Inferior parietal cortex (tissue), 1 donor: ENCODE data around the gene LAPTM5.
"Not testable (repeated sequence)": the region's sequence is repeated elsewhere in the genome, so short reads cannot be mapped to it uniquely, and the experiment has no call there.

Source experiments
- DNase-seq: peaks from one replicate; pipeline ENCODE4 v3.0.0-alpha.2; 2016; ENCODE audit errors: extremely low spot score

Gene LAPTM5, protein sequence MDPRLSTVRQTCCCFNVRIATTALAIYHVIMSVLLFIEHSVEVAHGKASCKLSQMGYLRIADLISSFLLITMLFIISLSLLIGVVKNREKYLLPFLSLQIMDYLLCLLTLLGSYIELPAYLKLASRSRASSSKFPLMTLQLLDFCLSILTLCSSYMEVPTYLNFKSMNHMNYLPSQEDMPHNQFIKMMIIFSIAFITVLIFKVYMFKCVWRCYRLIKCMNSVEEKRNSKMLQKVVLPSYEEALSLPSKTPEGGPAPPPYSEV

GRCh38 chr1:30757352-30758120 is at the start of gene LAPTM5:
TSS of gene LAPTM5 (minus strand) at chr1:30757774. CDS start at chr1:30757745, 29 bp downstream.
- no peak for DNase-seq

DNA sequence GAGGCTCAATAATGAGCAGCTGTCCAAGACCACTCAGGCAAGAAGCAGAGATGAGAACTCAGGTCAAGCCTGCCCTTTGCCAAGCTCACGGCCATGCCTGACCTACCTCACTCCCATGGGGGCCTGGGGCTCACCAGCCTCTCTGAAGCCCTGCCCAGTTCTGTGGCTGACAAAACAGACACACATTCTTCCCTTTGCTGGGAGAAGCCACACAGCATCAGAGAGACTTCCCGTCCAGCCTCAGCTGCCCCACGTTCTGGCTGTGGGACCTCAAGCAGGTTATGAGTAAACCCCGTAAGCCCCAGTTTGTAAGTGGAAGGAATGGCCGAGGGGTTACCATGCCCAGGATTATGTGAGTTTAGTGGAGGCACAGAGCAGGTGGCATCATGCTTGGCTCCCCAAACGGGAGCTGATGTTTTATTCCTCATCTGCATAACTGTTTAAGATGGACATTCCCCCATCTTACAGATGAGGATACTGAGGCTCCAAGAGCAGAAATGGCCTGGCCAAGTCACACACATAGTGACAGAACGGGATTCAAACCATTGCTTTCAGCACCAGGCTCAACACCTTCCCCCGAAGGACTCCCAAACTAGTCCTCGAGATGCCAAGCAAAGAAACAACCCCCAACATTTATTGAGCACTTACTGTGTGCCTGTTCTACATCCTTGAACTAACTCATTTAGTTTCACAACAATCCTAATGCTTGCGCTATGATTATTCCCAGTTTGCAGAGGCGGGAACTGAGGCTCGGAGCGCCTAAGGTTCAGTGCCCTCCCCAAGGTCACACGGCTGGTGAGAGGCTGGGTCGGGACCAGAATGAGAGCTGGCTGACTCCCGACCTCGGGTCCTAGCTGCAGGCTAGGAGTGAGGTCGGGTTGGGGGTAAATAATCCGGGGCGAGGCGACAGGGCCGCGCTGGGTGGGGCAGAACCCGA is 49.1 kb upstream of the LAPTM5 start:
- no peak for DNase-seq

DNA sequence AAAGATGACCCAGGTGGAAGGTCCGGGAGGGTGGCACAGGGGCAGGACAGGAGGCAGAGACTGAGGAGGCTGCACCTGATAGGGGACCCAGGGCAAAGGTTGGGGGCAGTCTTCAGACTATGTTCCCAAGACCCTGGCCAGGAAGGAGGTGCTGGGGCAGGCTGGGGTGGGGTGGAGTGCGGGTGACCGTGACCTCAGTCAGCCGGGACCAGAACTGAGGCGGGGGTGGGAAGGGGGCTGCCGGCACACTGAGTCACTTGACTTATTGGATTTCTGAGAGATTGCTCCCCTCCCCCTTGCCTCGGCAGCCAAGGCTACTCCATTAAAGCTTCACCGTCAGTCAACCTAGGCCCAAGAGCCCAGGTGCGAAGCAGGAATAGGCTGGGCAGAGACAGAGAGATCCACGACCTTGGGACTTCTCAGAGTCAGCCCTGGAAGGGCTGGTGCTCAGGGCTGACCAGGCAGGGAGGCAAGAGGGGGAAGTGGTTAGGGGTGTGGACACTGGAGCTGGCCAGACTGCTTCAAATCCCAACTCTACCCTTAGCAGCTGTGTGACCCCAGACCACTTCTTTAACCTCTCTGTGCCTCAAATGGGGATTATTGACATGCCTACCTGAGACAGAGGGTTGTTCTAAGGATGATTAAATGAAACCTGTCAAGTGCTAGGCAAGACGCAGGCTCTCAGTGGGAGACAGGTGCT is 47.9 kb upstream of the LAPTM5 start:
- DNase-seq: no peak

GRCh38 chr1:30804822-30805221 is 47.2 kb upstream of the LAPTM5 start:
- no peak for DNase-seq

DNA sequence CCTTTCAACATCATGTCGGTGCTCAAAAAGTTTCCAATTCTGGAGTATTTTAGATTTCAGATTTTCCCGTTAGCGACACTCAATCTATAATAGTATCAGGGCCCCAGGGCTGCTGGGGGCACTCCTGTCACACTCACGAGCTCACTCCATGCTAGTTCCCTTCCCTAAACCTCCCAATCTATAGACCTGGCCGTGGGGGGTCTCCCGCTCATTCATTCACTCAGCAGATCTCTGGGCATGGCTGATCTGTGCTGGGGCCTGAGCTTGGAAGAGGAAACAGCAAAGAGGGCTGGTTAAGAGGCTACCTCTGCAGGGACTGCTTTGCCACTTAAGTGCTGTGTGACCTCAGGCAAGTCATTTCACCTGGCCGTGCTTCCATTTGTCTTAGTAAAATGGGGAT is 46.8 kb upstream of the LAPTM5 start:
- no peak for DNase-seq

DNA sequence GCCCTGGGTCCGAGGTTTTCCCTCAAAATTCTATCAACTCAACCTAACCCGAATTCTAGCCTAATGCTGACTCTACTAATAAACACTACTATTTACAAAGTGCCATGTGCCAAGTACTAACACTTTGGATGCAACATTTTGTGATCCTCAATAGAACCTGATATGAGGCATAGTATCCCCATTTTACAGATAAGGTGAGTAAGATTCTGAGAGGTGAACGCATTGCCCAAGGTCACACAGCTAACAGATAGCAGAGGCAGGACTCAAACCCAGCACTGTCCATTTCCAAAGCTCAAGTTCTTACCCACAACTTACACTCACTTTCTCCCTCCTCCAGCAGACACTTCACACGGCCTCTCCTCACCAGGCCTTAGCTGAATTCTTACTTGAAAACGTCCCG is 46.0 kb upstream of the LAPTM5 start:
- DNase-seq: no peak

- peak; percentile 95 for DNase-seq
Measured at GRCh38 chr1:30801771-30802198, 44.2 kb upstream of the LAPTM5 start.

- DNase-seq: no peak
Measured at GRCh38 chr1:30799233-30799511, 41.6 kb upstream of the LAPTM5 start.

DNA sequence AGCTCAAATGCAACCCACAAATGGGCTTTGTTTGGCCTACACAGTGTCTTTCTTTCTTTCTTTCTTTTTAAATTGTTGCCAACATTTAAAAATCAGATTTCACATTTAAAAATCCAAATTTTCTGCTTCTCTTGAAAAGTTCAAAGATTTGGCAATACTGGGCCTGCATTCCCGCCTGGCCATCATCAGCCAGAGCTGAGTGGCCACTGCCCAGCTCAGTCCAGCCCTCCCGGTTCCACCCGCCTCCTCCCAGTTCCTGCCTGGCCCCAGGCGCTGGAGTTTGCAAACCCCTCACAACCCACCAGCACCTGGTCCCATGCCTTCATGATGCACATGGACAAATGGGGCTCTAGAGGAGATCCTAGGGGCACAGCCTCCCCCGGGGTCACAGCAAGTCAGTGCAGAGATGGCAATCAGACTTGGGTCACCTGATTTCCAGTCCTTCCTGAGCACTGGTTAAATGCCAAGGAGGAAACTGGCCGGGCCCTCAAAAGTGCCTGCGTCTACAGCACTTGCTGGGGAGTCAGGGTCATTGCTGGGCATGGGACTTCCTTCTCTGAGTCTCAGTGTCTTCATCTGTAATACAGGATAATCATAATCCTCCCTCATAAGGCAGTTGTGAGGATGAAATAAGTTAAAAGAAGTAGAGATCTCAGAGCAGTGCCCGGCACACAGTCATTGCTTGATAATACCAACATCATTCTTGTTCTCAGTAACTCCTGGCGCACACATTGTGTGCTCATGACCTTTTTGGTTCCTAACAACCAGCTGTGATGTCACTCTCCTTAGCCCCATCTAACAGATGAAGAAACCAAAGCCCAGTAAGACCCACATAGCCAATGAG is 41.0 kb upstream of the LAPTM5 start:
- no peak for DNase-seq

DNA sequence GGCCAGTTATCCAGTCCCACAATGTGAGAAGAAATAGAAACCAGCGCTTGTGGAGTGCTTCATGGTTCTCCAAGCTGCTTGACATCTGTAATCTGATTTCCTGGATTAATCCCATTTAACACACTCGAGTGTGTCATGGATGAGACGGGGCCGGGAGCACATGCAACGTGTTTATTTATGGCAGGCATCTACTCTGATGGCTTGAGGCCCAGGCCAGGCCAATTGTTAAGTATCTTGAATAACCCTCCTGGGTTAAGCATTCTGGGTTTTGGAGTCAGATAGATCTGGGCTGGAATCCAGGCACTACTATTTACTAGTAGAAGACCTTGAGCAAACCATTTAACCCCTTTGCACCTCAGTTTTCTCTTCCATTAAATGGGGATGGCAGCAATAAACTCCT is 37.5 kb upstream of the LAPTM5 start:
- DNase-seq: no peak

DNA sequence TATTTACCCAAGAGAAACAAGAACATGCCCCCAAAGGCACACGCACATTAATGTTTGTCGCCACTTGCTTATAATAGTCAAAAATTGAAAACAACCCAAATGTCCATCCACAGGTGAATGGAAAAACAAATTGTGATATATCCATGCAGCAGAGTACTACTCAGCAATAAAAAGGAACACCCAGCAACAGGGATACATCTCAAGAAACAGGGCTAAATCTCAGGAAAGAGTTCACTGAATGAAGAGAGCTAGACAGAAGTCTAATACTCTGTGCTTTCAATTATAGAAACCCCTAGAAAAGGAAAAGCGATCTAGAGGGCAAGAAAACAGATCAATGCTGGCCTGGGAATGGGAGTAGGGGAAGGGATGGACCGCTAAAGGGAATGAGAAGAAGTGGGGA is 36.7 kb upstream of the LAPTM5 start:
- DNase-seq: no peak

GRCh38 chr1:30793209-30793608 is 35.6 kb upstream of the LAPTM5 start:
- no peak for DNase-seq

GRCh38 chr1:30791868-30792267 is 34.3 kb upstream of the LAPTM5 start:
- DNase-seq: no peak

GRCh38 chr1:30790850-30791778 is 33.5 kb upstream of the LAPTM5 start:
- DNase-seq: no peak

GRCh38 chr1:30790256-30790525 is 32.6 kb upstream of the LAPTM5 start:
- not testable (repeated sequence) for DNase-seq

DNA sequence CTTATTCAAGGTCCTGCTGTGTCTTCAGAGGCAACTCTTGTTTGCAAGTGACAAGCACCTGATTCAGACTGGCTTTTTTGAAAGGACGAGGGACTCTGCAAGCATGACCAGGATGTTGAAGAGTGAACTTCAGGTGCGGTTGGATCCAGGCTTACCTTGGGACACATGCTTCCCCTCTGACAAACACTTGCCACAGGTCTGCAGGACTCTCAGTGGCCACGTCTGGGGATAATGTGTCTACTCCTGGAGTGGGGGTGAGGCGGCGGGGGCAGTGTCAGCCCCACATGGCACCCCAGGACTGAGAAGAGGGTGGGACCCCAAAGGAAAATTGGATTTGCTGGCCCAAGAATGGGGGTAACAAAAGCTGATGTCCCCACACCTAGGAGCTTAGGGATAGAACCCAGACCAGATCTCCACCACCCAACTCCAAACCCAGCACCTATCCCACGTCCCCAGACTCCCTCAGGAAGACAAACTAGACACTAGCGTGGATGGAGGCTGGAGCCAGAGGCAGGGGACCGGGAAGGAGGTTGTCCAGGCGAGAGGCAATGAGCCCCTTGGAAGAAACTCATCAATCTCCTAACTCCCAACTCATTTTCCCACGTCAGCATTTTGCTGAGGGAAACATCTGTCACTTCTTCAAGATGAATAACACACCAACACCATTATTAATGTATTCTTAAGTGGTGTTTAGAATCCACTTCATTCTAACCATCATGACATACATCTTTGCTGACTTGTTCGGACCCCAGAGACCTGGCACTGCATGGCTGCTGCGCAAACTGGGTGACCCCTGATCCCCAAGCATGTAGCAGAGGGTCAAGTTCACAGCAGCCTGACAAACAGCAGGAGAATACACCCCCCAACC is 32.0 kb upstream of the LAPTM5 start:
- DNase-seq: no peak

DNA sequence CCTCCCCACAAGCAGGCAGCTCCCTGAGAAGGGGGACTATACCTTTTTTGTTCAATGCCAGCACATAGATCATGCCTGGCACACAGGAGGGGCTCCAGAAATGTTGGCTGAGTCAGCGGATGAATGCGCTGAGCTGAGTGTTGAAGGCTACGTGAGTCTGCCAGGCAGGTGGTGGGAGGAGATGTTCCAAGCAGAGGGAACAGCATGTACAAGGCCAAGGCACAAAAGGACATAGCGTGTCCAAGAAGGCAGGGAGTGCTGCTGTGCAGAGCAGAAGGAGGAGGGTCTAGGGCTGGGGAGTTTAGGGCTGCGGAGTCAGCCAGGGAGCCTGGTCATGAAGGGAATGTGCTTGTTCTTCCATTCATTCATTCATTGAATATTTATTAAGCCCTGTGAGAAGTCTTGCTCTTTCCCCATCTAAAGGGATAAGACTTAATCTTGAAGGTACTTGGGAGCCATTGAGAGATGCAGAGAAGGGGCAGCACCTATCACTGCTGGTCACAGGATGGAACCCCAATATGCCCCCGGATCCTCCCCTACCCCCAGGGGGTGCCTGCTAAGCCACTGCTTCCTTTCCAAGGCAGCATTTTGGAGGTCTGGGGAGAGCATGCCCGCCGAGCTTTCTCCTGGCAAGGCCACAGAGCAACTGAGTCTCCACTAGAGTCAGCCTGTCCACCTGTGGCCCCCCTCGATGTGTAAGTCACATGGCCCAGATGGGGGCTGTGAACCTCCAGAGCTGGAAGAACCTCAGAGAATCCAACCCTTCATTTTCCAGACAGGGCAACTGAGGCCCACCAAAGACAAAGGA is 31.2 kb upstream of the LAPTM5 start:
- DNase-seq: no peak

DNA sequence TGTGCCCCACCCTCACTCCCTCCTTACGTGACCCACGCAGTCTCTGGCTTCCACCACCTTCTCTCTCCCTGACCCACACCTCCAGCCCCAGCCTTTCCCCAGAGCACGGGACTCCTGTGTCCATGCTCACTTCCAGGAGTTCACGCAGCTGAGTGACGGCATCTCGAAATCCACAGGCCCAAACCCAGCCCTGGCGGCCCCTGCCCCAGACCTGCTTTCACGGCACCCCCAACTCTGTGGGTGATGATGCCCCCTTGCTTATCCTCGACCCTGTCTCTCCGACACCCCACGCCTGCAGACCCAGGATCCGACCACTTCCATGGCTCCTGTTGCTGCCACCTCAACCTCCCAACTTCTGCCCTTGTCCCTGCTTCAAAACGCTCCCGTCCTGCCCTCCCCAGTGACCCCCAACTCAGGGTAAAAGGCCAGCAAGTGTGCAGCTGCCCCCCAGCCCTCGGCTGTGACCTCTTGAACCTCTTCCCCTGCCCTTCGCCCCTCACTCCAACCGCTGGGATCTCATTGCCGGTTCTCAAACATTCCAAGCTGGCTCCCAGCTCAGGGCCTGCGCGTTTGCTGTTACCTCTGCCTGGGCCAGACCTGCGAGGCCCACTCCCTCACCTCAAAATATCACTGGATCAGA is 30.4 kb upstream of the LAPTM5 start:
- DNase-seq: no peak
